Upper lobe of left lung (tissue), 6 donors: ENCODE data around the gene TXNIP. TPM values are rescaled to one million over a fixed set of nuclear protein-coding genes. Genes with fewer than 3 reads are reported as not detected.

ENCODE experiments used
- ATAC-seq, 2 donors: fragments of 200-7000 bp; cut with Tn5 transposase; one replicate each; pipeline ENCODE4 v1.9.1; 2022; ENCODE audit warnings: mild to moderate bottlenecking in 2 of 2, moderate library complexity in 2 of 2; ENCODE audit not compliant: low FRiP score in 2 of 2
- DNase-seq, 2 donors: peaks; one replicate each; pipeline ENCODE4 v3.0.0-alpha.2; 2019 to 2020
- H3K27ac ChIP-seq, 4 donors: fragments of 200-600 bp; sonication (generic); one replicate each; pipeline ENCODE4 v1.5.1; 2016 to 2019
- H3K27me3 ChIP-seq, 4 donors: fragments of 200-600 bp; sonication (generic); one replicate each; pipeline ENCODE4 v1.5.1; 2017 to 2019
- H3K36me3 ChIP-seq, 4 donors: fragments of 200-600 bp; sonication (generic); one replicate each; pipeline ENCODE4 v1.5.1; 2016 to 2019
- H3K4me1 ChIP-seq, 4 donors: fragments of 200-600 bp; sonication (generic); one replicate each; pipeline ENCODE4 v1.5.1; 2018 to 2019
- H3K4me3 ChIP-seq, 4 donors: fragments of 200-600 bp; sonication (generic); one replicate each; pipeline ENCODE4 v1.5.1; 2017 to 2019; ENCODE audit warnings: mild to moderate bottlenecking in 2 of 4, moderate library complexity in 1 of 4
- H3K9me3 ChIP-seq, 4 donors: fragments of 200-600 bp; sonication (generic); one replicate each; pipeline ENCODE4 v1.5.1; 2018 to 2019
- CTCF ChIP-seq, 6 experiments: fragments of 450-650 bp in 4 of 6; fragments of 200-600 bp in 2 of 6; sonication (generic) in 2 of 6; IDR thresholded peaks; one replicate each; pipeline ENCODE4 v1.5.1; 2016 to 2019; ENCODE audit warnings: antibody characterized with exemption in 6 of 6
- EP300 ChIP-seq, 4 donors: sonication (generic); formaldehyde crosslinking; IDR thresholded peaks; one replicate each; pipeline ENCODE4 v1.5.1; 2017; ENCODE audit warnings: antibody characterized with exemption in 4 of 4, control low read depth in 2 of 4
- POLR2A ChIP-seq, 4 donors: fragments of 450-650 bp; IDR thresholded peaks; one replicate each; pipeline ENCODE4 v1.5.1; 2016 to 2017; ENCODE audit warnings: antibody characterized with exemption in 4 of 4, mild to moderate bottlenecking in 2 of 4
- POLR2AphosphoS5 ChIP-seq, 2 donors: sonication (generic); formaldehyde crosslinking; IDR thresholded peaks; one replicate each; pipeline ENCODE4 v1.5.1; 2017; ENCODE audit warnings: antibody characterized with exemption in 2 of 2
- WGBS, 2 donors: methylation state at CpG; one replicate each; pipeline ENCODE4 v1.1.5; 2017 to 2018; 5-methylcytosine and 5-hydroxymethylcytosine counted together
- total RNA-seq, 6 donors: library from RNA; depleted of rRNA in 4 of 6; stranded (reverse); fragments of >200 nt in 4 of 6; gene quantifications; one replicate each; pipeline versions ENCODE4 v1.1.0 to v1.2.1, GENCODE V29; 2016 to 2021
- donor health status: DM: no; HTN: no; CAD: no; lungs with moderate emphysema.
- donor health status: DM: no; HTN: yes; CAD: no; lungs with severe emphysema.

Gene TXNIP
- total RNA-seq, 6 donors from 2014 or later: 703 to 1,481 (median 910) TPM

- H3K4me3 ChIP-seq: no peak overlapping the region
- no peaks in the 10 kb centered on the region for H3K9me3 ChIP-seq
- peaks cover 27 to 44% (median 31%) of the 10 kb centered on the region in 4 donors for H3K4me1 ChIP-seq
- H3K27me3 ChIP-seq: no peaks in the 10 kb centered on the region
- WGBS, 2 donors: 5 to 14% methylated on average over 4 of the region's 4 CpGs
- TF ChIP-seq POLR2A (IDR thresholded peaks at IDR 0.05): no peak
- peak; percentile 51 to 84 (median 66) for TF ChIP-seq CTCF (IDR thresholded peaks at IDR 0.05)
- peak in 1 of 2 donors; percentile 47 for TF ChIP-seq POLR2AphosphoS5 (IDR thresholded peaks at IDR 0.05)
- peak in 1 of 4 donors; percentile 1 for TF ChIP-seq EP300 (IDR thresholded peaks at IDR 0.05)
- ATAC-seq (peak in 1 of 2 donors; percentile 80), DNase-seq (no peak)
- H3K27ac ChIP-seq: peak overlapping the region in 2 of 4 donors; percentile 34 to 87
- no peaks in the 10 kb centered on the region for H3K36me3 ChIP-seq
Observed at GRCh38 chr1:146012703-146013558, 16.6 kb upstream of the TXNIP start.

- ATAC-seq (peak; percentile 38 to 78), DNase-seq (peak in 1 of 2 donors; percentile 82)
- Histone ChIP-seq H3K27me3 (no peaks in the 10 kb centered on the region), H3K27ac (peak overlapping the region; percentile 71 to 87 (median 76)), H3K9me3 (no peaks in the 10 kb centered on the region), H3K4me3 (no peak overlapping the region), H3K4me1 (peaks cover 49 to 68% (median 52%) of the 10 kb centered on the region in 4 donors), H3K36me3 (no peaks in the 10 kb centered on the region)
- peak; percentile 24 to 36 for TF ChIP-seq POLR2AphosphoS5 (IDR thresholded peaks at IDR 0.05)
- TF ChIP-seq CTCF (IDR thresholded peaks at IDR 0.05): no peak
- TF ChIP-seq POLR2A (IDR thresholded peaks at IDR 0.05): peak in 1 of 4 donors; percentile 33
- TF ChIP-seq EP300 (IDR thresholded peaks at IDR 0.05): peak in 2 of 4 donors; percentile 22 to 37
- WGBS, 2 donors: 60 to 86% methylated on average over 8 of the region's 8 CpGs
Observed at GRCh38 chr1:146010126-146010738, 13.9 kb upstream of the TXNIP start.

- Histone ChIP-seq H3K27ac (peak overlapping the region; percentile 75 to 90 (median 84)), H3K4me3 (peak overlapping the region in 2 of 4 donors; percentile 9 to 10), H3K27me3 (no peaks in the 10 kb centered on the region), H3K4me1 (peaks cover 47 to 67% (median 51%) of the 10 kb centered on the region in 4 donors), H3K9me3 (no peaks in the 10 kb centered on the region), H3K36me3 (no peaks in the 10 kb centered on the region)
- ATAC-seq (no peak), DNase-seq (no peak)
- WGBS, 2 donors: 83 to 87% methylated on average over 8 of the region's 8 CpGs
- TF ChIP-seq EP300 (IDR thresholded peaks at IDR 0.05): no peak
- peak in 1 of 4 donors; percentile 5 for TF ChIP-seq POLR2A (IDR thresholded peaks at IDR 0.05)
- no peak for TF ChIP-seq CTCF (IDR thresholded peaks at IDR 0.05)
- no peak for TF ChIP-seq POLR2AphosphoS5 (IDR thresholded peaks at IDR 0.05)
Observed at GRCh38 chr1:146007489-146008133, 11.2 kb upstream of the TXNIP start.

GRCh38 chr1:146001709-146002108 is 5.3 kb upstream of the TXNIP start:
- TF ChIP-seq EP300 (IDR thresholded peaks at IDR 0.05) (no peak), POLR2A (IDR thresholded peaks at IDR 0.05) (no peak), CTCF (IDR thresholded peaks at IDR 0.05) (no peak), POLR2AphosphoS5 (IDR thresholded peaks at IDR 0.05) (no peak)
- ATAC-seq: no peak
- DNase-seq: no peak
- no peaks in the 10 kb centered on the region for H3K9me3 ChIP-seq
- no peak overlapping the region for H3K4me3 ChIP-seq
- peak overlapping the region; percentile 61 to 78 (median 72) for H3K27ac ChIP-seq
- H3K36me3 ChIP-seq: no peaks in the 10 kb centered on the region
- 91 to 94% methylated on average over 2 of the region's 2 CpGs for WGBS, 2 donors
- peaks cover 43 to 61% (median 51%) of the 10 kb centered on the region in 4 donors for H3K4me1 ChIP-seq
- no peaks in the 10 kb centered on the region for H3K27me3 ChIP-seq
